ENCODE results near the gene FILIP1L.

DNA sequence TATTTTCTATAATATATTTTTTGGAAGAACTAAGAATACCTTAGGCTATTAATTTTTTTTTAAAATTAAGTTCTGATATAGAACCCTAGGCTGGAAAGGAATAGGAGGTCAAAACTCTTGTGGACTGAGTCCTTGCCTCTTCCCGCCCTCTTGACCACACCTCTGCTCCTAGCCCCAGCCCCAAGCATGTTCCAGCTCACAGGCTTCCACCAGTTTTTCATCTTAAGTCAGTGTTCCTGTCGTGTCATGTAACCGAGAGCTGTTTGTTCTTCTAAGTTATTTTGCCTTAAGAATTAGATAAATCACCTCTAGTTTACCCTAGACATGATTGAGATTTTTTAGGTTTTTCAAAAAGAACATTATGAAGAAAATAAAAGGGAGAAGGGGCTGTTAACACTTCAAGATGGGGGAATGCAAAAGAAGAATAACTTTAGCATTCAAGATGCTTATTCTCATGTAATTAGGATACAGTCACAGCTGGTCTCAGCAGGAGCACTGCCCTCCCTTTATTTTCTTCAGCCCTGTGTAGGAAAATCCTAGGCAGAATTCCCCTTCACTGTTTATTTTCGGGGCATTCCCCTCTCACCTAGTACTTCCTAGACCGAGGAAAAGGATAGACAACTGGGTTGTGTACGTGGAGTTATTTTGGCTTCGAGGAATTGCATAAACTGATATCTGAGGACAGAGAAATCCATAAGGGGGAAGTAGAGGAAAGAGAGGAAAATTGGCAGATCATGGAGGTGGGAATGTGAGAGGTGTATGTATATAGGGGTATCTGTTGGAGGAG, 186.4 kb downstream of the FILIP1L start:
- TF ChIP-seq, protein P1, sequence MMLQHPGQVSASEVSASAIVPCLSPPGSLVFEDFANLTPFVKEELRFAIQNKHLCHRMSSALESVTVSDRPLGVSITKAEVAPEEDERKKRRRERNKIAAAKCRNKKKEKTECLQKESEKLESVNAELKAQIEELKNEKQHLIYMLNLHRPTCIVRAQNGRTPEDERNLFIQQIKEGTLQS (IDR thresholded peaks at IDR 0.05; ENCODE audit: insufficient read depth, low read depth, low read length), result no peak
- TF ChIP-seq TAF1 (IDR thresholded peaks at IDR 0.05; ENCODE audit: low read depth, low read length) (no peak), SP4 (IDR thresholded peaks at IDR 0.05; ENCODE audit: low read length) (no peak), SIRT6 (IDR thresholded peaks at IDR 0.05; ENCODE audit: low read length) (no peak)
- TF ChIP-seq, protein P2, sequence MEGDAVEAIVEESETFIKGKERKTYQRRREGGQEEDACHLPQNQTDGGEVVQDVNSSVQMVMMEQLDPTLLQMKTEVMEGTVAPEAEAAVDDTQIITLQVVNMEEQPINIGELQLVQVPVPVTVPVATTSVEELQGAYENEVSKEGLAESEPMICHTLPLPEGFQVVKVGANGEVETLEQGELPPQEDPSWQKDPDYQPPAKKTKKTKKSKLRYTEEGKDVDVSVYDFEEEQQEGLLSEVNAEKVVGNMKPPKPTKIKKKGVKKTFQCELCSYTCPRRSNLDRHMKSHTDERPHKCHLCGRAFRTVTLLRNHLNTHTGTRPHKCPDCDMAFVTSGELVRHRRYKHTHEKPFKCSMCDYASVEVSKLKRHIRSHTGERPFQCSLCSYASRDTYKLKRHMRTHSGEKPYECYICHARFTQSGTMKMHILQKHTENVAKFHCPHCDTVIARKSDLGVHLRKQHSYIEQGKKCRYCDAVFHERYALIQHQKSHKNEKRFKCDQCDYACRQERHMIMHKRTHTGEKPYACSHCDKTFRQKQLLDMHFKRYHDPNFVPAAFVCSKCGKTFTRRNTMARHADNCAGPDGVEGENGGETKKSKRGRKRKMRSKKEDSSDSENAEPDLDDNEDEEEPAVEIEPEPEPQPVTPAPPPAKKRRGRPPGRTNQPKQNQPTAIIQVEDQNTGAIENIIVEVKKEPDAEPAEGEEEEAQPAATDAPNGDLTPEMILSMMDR (IDR thresholded peaks at IDR 0.05; ENCODE audit: control extremely low read depth in 1 of 3, insufficient read depth in 1 of 3, low read depth in 1 of 3, low read length in 3 of 3), result no peak

Measured in H1 (cell line).